ENCODE data around the gene BMP10. TPM values are rescaled to one million over a fixed set of nuclear protein-coding genes. Genes with fewer than 3 reads are reported as not detected.
A peak's percentile ranks its signal among the peaks of the same experiment; 100 is the strongest.
"Not testable (repeated sequence)": the region's sequence is repeated elsewhere in the genome, so short reads cannot be mapped to it uniquely, and the experiment has no call there.

Gene BMP10
- total and polyA plus RNA-seq, 2 of the 8 experiments (the other 6 are each of a cell fraction or from before 2014, with no cell fraction given), result not detected

- peak in 2 of 3 experiments; percentile 19 to 29; a peak in 3 of 4 replicates for TF ChIP-seq CTCF (IDR thresholded peaks at IDR 0.05; ENCODE audit: control extremely low read depth in 1 of 3, insufficient read depth in 1 of 3, low read depth in 1 of 3, low read length in 3 of 3)
These were observed 29.4 kb upstream of the BMP10 start (continued) for GRCh38 chr2:68900496-68901198.

GRCh38 chr2:68895981-68896380 is 24.8 kb upstream of the BMP10 start:
- H3K9ac ChIP-seq (replicated peaks in 1 of 4; ENCODE audit: extremely low read depth in 1 of 4, low read depth in 3 of 4, low read length in 3 of 4); H3K14ac ChIP-seq (ENCODE audit: insufficient read length); POLR2A ChIA-PET (ENCODE audit: partially characterized antibody); H3K4me2 ChIP-seq (ENCODE audit: insufficient read depth in 1 of 2, low read depth in 2 of 2, low read length in 2 of 2); H3K56ac ChIP-seq (replicated peaks; ENCODE audit: insufficient read length, low read depth, low read length); H3K79me1 ChIP-seq (ENCODE audit: low read depth, low read length); H2BK5ac ChIP-seq (ENCODE audit: low read depth, low read length); H2BK15ac ChIP-seq (ENCODE audit: low read length); H4K91ac ChIP-seq (replicated peaks; ENCODE audit: insufficient read length, low read length); H4K5ac ChIP-seq (ENCODE audit: insufficient read length, low read depth, low read length); DNase-seq (ENCODE audit: low read depth in 1 of 2, low spot score in 2 of 2); H2BK12ac ChIP-seq (ENCODE audit: low read depth, low read length); H3K27ac ChIP-seq (ENCODE audit: low read depth, low read length); H2AFZ ChIP-seq (ENCODE audit: low read length); H3K4me3 ChIP-seq (ENCODE audit: extremely low read depth in 1 of 4, insufficient read depth in 2 of 4, low read depth in 3 of 4, low read length in 4 of 4); H4K20me1 ChIP-seq (replicated peaks in 1 of 2; ENCODE audit: control insufficient read depth in 1 of 2, insufficient read depth in 2 of 2, low read length in 2 of 2); H2BK20ac ChIP-seq (ENCODE audit: low read length); H4K8ac ChIP-seq (ENCODE audit: extremely low read depth, insufficient read depth, low read length); H3K18ac ChIP-seq (ENCODE audit: extremely low read depth, low read length); H3K27me3 ChIP-seq (replicated peaks in 1 of 4; ENCODE audit: control insufficient read depth in 3 of 4, extremely low read depth in 1 of 4, insufficient read depth in 3 of 4, low read length in 3 of 4); H3K4ac ChIP-seq (replicated peaks; ENCODE audit: insufficient read length, low read depth, low read length); FAIRE-seq; H3K36me3 ChIP-seq (ENCODE audit: control insufficient read depth in 2 of 4, insufficient read depth in 4 of 4, low read length in 3 of 4); H3K23me2 ChIP-seq (ENCODE audit: low read depth, low read length); H3K4me1 ChIP-seq (replicated peaks in 1 of 4; ENCODE audit: control insufficient read depth in 3 of 4, insufficient read depth in 4 of 4, low read length in 3 of 4); H3K79me2 ChIP-seq (ENCODE audit: control insufficient read depth in 1 of 2, insufficient read depth in 2 of 2, low read length in 2 of 2); H2AK5ac ChIP-seq (ENCODE audit: low read depth, low read length); H3K23ac ChIP-seq (ENCODE audit: insufficient read length); H2BK120ac ChIP-seq (replicated peaks; ENCODE audit: low read depth, low read length); H3K9me3 ChIP-seq (ENCODE audit: insufficient read depth in 2 of 2, low read depth in 1 of 2, low read length in 1 of 2): not testable (repeated sequence)
- WGBS, 2 experiments (ENCODE audit: extremely low coverage in 1 of 2, insufficient coverage in 1 of 2, insufficient read length in 1 of 2, insufficient replicate concordance in 2 of 2, low coverage in 1 of 2, low lambda C conversion rate in 2 of 2, missing lambda C conversion rate in 1 of 2), result 94% methylated on average over 6 of the region's 6 CpGs; no CpG with 5 or more reads in 1 of the 2 experiments
- CTCF ChIA-PET (ENCODE audit: partially characterized antibody), result interaction anchor here (0.9 to 1.4 kb wide), 2 partner anchors 11 to 48 kb away, joined by 3 to 4 read pairs; no protein-coding TSS in a partner anchor
